Eye (tissue), 1 donor: Measurements from ENCODE around the gene NINL.
A peak's percentile ranks its signal among the peaks of the same experiment; 100 is the strongest.
"Not testable (repeated sequence)": the region's sequence is repeated elsewhere in the genome, so short reads cannot be mapped to it uniquely, and the experiment has no call there.

Source experiments
- DNase-seq: peaks from one replicate; pipeline ENCODE4 v3.0.0-alpha.2; 2015

The NINL gene

DNA sequence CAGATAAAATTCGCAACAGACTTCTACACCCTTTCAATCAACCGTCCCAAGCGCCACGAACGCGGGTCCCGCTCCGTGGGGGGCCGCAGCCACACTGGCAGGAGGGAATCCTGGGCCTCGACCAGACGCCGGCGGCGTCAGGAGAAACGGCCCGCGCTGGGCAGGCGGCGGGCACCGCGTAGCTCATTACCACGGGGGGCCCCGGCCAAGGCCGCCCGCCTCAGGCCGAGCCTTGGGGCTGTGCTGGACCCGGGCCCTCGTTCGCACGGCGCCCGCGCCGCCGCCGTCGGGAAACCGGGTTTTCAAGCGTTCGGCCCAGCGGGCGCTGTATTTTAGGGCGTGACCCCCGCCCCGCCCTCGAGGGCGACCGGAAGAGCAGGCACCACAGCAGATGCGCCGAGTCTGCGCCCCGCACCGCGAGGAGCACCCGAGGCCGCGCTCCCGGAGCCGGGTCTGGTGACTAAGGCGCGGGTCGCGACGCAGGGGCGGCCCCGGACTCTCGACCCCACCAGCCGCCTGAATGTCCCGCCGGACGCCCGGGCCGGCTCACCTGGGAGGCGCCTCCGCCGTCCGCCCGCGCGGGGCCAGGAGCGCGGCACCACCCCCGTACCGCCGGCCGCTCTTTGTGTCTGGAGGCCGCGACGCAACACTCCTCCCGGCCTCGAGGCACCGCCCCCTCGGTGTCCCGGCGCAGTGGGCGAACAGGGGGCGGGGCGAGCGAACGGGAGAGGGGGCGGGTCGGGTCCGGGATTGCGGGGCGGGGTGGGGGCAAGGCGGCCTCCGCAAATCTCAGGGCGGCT lies at the start of gene NINL:
NINL (minus strand) TSS at position 627 of the 800 bp plus-strand sequence. CDS start 58,944 bp downstream, outside the sequence.
- DNase-seq = peak; percentile 85

DNA sequence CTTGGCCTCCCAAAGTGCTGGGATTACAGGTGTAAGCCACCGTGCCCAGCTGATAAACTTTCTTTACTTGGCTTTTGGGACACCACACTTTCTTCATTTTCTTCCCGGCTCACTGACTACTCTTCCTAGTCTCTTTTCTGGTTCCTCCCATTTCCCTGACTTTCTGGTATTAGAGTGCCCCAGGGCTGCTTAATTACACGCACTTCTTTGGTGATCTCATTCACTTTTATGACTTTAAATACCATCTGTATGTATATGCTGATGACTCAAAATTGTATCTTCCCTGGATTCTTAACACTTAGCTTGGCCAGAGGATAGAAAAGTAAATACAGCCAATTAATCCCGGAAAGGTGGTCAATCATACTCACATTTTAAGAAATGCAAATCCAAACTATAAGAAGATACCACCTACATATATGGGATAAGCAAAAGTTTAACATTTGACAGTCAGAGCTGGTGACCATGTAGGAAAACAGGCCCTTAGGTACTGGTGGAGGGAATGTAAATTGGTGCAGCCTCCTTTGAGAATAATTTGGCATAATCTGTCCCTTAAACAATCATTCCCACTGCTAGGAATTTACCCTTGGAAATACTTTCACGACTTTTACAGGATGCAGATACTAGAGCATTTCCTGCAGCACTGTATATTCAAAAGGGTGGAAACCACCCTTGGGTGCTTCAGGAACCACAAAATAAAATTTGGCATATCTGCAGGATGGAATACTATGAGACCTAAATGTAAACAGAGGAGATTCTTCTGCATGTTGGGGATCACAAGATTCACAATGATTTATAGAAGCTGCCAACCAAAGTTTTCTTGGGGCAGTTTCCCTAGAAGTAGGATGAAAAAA lies 47.8 kb upstream of the NINL start:
- DNase-seq = no peak

GRCh38 chr20:25630615-25631014 lies 45.3 kb upstream of the NINL start:
- not testable (repeated sequence) for DNase-seq

GRCh38 chr20:25629816-25630499 lies 44.6 kb upstream of the NINL start:
- DNase-seq = no peak

DNA sequence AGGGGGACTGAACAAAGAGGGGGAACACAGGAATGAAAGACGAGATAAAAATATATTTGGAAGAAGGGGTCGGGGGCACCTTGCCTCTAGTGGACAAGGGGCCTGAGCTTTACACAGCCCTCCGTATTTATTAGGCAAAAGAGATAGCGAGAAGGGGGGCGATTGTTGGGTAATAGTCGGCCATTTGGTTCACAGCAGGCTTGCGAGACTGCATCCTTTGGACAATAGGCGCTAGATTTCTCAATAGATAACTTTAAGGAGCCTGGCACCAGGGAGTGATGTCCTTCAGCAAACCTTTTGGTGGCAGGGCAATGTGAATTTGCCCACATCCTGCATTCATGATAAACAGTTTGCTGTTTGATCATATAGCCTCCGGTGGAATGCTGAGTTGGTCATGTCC lies 41.4 kb upstream of the NINL start:
- DNase-seq = no peak

DNA sequence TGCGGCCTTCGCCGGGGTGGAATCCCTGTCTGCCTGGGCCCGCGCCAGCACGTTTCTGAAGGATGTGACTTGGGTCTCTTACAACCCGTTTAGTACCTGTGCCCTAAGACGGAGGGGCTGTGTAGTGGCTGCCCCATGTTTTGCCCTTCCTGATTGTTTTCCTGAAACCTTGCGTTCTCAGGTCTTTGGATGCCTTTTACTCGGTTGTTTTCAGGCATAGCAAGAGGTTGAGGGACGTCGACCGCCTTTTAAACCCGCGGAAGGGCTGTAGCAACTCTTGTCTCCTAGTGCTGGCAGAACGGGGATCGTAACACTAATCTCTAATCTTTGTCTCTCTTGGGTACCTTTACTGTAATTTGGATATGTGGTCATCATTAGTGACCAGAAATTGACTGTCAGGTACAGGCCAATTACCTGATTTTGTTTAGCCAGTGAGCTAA lies 39.2 kb upstream of the NINL start:
- no peak for DNase-seq

GRCh38 chr20:25623736-25624499 lies 38.6 kb upstream of the NINL start, which contains the start of gene NANP:
NANP (minus strand) TSS chr20:25624014; CDS start chr20:25623948, 66 bp downstream.
- peak; percentile 99 for DNase-seq

- DNase-seq = no peak
Observed at GRCh38 chr20:25623225-25623735, 37.9 kb upstream of the NINL start.

- no peak for DNase-seq
Observed at GRCh38 chr20:25622450-25623224, 37.3 kb upstream of the NINL start.

- no peak for DNase-seq
Observed at GRCh38 chr20:25622049-25622448, 36.7 kb upstream of the NINL start.

DNA sequence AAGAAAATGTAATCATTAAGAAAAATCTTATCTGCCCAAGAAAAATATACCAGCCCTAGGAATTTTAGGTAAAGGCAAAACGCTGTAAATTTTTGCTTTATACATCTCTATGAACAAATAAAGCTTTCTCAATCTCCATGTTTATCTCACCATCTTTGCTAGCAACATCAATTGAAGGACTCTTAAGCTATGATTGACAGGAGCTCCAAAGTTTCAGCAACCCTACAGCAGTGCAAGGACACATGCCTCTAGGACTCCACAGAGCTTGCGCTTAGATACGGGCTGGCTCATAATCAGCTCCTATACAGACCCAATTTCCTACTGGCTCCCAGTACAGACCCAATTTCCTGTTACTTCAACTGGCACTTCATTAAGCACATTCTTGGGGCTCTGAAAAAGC lies 34.2 kb upstream of the NINL start:
- no peak for DNase-seq

- DNase-seq = no peak
Observed at GRCh38 chr20:25608774-25609173, 23.4 kb upstream of the NINL start.

GRCh38 chr20:25606094-25606695 lies 20.9 kb upstream of the NINL start:
- DNase-seq = no peak

DNA sequence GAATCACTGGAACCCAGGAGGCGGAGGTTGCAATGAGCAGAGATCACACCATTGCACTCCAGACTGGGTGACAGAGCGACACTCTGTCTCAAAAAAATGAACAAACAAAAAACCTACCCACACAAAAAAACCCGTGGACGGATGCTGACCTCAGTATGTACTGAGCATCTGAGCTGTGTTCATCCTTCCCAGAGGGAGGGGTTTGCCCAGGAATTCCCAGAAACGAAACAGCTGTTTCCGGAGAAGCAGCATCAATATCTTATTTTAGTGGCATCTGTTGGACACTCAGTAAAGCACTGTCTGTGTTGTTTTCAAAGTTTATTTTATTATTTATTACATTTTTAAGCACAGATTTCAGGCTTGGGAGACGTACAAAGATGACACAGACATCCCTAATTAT lies 19.8 kb upstream of the NINL start:
- no peak for DNase-seq

DNA sequence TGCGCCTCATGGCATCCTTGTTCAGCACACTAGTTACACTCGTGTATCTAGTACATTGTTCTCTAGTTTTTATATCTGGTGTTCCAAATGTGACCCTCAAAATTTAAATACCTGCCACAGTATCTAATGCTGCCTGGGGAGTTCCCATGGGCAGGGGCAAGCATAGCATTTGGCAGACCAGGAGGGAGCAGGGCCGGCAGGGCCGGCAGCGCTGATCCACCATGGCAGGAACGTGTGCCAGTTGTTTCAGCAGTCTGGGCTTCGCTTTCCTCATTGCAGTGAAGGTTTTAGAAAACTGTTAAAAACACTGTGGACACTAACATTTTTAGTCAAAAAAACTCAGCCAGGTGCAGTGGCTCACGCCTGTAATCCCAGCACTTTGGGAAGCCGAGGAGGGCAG lies 19.3 kb upstream of the NINL start:
- DNase-seq = no peak

- not testable (repeated sequence) for DNase-seq
Observed at GRCh38 chr20:25602914-25603309, 17.6 kb upstream of the NINL start.

- not testable (repeated sequence) for DNase-seq
Observed at GRCh38 chr20:25602191-25602913, 17.0 kb upstream of the NINL start.

- no peak for DNase-seq
Observed at GRCh38 chr20:25601659-25602058, 16.3 kb upstream of the NINL start.

DNA sequence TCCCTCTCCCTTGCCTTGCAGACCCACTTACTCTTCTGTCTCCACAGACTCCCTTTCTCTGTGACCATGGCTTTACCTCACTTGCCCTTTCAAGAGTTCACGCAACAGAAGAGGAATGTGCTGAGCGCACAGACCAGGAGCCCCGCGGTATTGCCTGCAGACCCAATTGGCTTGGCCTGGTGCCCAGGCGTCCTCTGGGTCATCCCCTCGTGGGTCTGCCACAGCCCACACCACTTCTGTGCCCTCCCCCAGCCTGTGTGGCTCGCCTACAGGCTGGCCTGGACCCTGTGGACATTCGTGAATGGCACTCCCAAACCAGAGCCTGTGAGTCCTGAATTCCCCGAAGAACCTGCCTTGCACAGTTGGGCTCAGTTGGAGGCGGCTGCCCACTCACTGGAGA lies 15.3 kb upstream of the NINL start:
- DNase-seq = no peak
